Chondrocyte (in vitro differentiated cells): ENCODE measurements around the gene DUSP18. TPM values are rescaled to one million over a fixed set of nuclear protein-coding genes. Genes with fewer than 3 reads are reported as not detected.

Source experiments
- DNase-seq: peaks from one replicate; pipeline ENCODE4 v3.0.0; 2021; ENCODE audit warnings: mixed read lengths, low spot score
- H3K27ac Mint-ChIP-seq: one replicate; pipeline ENCODE4 v1.8.0; 2021; ENCODE audit warnings: mild to moderate bottlenecking, moderate library complexity, mixed read lengths; ENCODE audit not compliant: unreplicated experiment
- H3K27me3 Mint-ChIP-seq: 2 replicates; pipeline ENCODE4 v1.8.0; 2021; ENCODE audit warnings: low read depth, mixed read lengths
- H3K36me3 Mint-ChIP-seq: 2 replicates; pipeline ENCODE4 v1.8.0; 2021; ENCODE audit warnings: low read depth, mixed read lengths
- H3K4me1 Mint-ChIP-seq: 2 replicates; pipeline ENCODE4 v1.8.0; 2021; ENCODE audit warnings: low read depth, mild to moderate bottlenecking, mixed read lengths
- H3K4me3 Mint-ChIP-seq: one replicate; pipeline ENCODE4 v1.8.0; 2021; ENCODE audit warnings: mild to moderate bottlenecking, moderate library complexity, mixed read lengths; ENCODE audit not compliant: unreplicated experiment
- H3K9me3 Mint-ChIP-seq: 2 replicates; pipeline ENCODE4 v1.8.0; 2021; ENCODE audit warnings: low read depth, mixed read lengths
- total RNA-seq: library from RNA; stranded (reverse); gene quantifications from 3 replicates; pipeline ENCODE4 v1.2.1, GENCODE V29; 2021
- TF ChIP-seq, protein P1 (sequence below): fragments of 200-600 bp; sonication (generic); IDR thresholded peaks from 2 replicates; pipeline ENCODE4 v1.5.0; 2021; ENCODE audit warnings: antibody characterized with exemption, mild to moderate bottlenecking, moderate library complexity

DUSP18 gene
- total RNA-seq, 1 donor from 2014 or later, result 9.0 TPM

DNA sequence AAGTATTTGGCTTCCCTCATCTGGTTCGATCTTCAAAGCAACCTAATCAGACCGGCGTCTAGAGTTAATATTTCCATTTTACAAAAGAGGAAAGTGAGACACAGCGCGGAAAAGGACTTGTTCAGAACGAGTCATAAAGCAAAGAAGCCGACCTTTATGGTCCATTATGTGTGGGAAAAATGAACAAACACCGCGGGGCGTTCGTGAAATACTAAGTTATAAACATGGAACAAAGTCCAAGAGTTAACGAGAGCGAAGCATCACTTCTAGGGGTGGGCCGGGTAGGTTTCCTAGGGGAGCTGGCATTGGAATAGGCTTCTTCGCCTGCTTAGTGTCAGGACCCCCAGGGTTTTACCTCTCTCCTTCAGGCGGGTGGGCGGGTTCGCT lies 575 bp downstream of the DUSP18 start:
- Mint-ChIP-seq H3K27ac (peak overlapping the region; percentile 84), H3K4me1 (peaks cover 14% of the 10 kb centered on the region), H3K4me3 (peak overlapping the region; percentile 98), H3K36me3 (peaks cover 10% of the 10 kb centered on the region), H3K9me3 (no peaks in the 10 kb centered on the region), H3K27me3 (no peaks in the 10 kb centered on the region)
- DNase-seq, result no peak
- TF ChIP-seq, protein P1, sequence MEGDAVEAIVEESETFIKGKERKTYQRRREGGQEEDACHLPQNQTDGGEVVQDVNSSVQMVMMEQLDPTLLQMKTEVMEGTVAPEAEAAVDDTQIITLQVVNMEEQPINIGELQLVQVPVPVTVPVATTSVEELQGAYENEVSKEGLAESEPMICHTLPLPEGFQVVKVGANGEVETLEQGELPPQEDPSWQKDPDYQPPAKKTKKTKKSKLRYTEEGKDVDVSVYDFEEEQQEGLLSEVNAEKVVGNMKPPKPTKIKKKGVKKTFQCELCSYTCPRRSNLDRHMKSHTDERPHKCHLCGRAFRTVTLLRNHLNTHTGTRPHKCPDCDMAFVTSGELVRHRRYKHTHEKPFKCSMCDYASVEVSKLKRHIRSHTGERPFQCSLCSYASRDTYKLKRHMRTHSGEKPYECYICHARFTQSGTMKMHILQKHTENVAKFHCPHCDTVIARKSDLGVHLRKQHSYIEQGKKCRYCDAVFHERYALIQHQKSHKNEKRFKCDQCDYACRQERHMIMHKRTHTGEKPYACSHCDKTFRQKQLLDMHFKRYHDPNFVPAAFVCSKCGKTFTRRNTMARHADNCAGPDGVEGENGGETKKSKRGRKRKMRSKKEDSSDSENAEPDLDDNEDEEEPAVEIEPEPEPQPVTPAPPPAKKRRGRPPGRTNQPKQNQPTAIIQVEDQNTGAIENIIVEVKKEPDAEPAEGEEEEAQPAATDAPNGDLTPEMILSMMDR, result no peak

DNA sequence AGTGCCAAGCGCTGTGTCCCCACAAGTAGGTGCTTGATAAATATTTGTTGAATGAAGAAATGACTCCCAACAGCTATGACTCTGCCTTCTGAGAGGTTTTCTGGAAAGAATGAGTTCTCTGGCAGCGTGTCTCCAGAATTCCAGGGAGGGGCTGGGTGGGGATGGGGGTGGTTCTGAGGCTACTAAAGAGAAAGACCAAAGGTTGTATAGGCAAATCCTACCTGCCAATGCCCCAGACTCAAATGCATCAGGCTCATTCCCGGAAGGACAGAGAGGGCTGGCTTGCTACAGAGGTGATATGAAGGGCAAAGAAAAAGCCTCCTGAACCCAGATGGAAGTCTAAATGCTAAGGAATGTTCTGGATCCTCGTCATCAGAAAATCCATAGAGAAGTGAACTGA lies 1.9 kb downstream of the DUSP18 start:
- DNase-seq, result no peak
- Mint-ChIP-seq H3K4me1 (peaks cover 14% of the 10 kb centered on the region), H3K36me3 (peaks cover 11% of the 10 kb centered on the region), H3K4me3 (no peak overlapping the region), H3K27me3 (no peaks in the 10 kb centered on the region), H3K27ac (no peak overlapping the region), H3K9me3 (no peaks in the 10 kb centered on the region)
- TF ChIP-seq, protein P1, result no peak

DNA sequence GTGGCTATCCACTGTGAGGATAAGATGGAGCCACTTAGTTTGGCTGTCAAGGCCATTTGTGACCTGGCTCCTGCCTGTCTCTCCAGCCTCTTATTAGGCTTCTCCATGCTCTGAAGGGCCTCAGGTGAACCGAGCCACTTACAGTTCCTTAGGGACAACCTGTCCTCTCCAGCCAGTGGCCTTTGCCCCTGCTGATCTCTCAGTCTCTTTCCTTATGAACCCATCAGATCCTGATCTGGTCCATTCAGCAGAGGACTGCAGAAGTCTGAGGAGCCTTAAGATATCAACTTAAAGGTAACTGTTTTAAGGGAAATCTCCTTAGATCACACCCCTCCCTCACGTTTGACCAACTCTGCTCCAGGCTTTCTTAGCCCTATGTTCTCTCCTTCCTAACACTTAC lies 2.4 kb downstream of the DUSP18 start:
- Mint-ChIP-seq H3K27me3 (no peaks in the 10 kb centered on the region), H3K4me3 (no peak overlapping the region), H3K27ac (no peak overlapping the region), H3K4me1 (peaks cover 14% of the 10 kb centered on the region), H3K9me3 (no peaks in the 10 kb centered on the region), H3K36me3 (peaks cover 11% of the 10 kb centered on the region)
- DNase-seq, result no peak
- TF ChIP-seq, protein P1, result no peak

DNA sequence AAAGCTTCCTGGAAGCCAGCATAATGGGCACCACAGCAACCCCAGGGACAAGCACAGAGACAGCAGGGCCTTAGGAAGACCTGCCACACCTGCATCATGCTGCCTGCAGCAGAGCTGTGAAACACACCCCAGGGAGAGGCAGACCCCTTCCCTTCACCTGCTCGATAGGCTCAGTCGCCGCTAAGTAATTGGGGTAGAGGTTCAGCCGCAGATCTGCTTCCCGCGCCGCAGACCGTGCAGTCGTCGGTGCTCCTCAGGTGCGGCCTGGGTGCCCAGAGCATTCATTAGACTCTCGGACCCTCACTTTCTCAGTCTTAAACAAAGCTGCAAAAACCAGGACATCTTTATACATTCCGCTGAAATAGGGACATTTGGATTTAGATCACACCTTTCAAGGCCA lies 2.9 kb downstream of the DUSP18 start:
- Mint-ChIP-seq H3K27ac (no peak overlapping the region), H3K27me3 (no peaks in the 10 kb centered on the region), H3K9me3 (no peaks in the 10 kb centered on the region), H3K4me3 (no peak overlapping the region), H3K4me1 (peaks cover 16% of the 10 kb centered on the region), H3K36me3 (peaks cover 11% of the 10 kb centered on the region)
- DNase-seq, result no peak
- TF ChIP-seq, protein P1, result no peak

DNA sequence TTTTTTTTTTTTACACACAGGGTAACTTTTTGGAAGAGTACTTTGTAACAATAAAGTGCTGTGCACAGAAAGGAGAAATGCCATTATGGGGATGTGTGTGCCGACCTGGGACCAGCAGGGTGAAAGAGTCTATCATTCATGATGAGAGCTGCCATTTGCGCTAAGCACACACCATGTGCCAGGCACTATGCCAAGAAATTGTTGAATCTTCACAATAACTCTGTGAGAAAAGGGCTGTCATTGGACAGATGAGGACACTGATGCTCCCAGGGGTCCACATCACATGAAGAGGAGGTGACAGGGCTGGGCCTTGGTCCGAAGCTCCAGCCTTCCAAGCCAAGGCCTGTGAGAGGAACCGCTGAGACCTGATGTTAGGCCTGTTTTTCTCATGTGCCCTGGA lies 5.6 kb downstream of the DUSP18 start:
- Mint-ChIP-seq H3K27ac (no peak overlapping the region), H3K36me3 (peaks cover 12% of the 10 kb centered on the region), H3K4me1 (peaks cover 11% of the 10 kb centered on the region), H3K9me3 (no peaks in the 10 kb centered on the region), H3K4me3 (no peak overlapping the region), H3K27me3 (no peaks in the 10 kb centered on the region)
- TF ChIP-seq, protein P1, result no peak
- no peak for DNase-seq
